ENCODE data around the gene OBSCN.

DNA sequence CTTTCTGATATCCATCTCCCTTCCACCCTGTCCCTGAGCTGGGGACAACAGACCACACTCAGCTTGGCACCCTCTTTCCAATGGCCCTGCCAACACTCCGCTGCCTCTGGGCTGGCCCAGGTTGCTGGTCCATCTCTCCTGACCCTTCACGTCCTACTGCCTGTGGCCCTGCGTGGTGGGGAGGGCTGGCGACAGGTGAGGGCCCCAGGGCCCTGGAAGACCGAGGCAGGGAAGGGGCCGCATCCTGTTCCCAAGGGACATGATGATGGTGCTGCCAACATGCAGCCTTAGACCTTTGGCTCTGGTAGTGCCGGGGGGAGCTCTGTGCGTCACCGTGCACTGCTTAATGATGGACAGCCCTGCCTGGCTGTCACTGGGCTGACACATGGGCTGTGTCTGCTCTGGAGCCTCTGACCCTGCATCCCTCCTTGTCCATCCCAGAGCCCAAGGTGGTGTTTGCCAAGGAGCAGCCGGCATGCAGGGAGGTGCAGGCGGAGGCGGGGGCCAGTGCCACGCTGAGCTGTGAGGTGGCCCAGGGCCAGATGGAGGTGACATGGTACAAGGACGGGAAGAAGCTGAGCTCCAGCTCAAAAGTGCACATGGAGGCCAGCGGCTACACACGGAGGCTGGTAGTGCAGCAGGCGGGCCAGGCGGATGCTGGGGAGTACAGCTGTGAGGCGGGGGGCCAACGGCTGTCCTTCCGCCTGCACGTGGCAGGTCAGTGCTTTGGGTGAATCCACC is 65.2 kb downstream of the OBSCN start:
- TF ChIP-seq POLR2AphosphoS5 (IDR thresholded peaks at IDR 0.05; ENCODE audit: low read depth, low read length) (no peak), POLR2A (IDR thresholded peaks at IDR 0.05; ENCODE audit: low read depth, low read length) (no peak), SPI1 (IDR thresholded peaks at IDR 0.05; ENCODE audit: low read depth, low read length) (no peak)

All from GM12891 (cell line).